HepG2 (cell line): ENCODE measurements around the gene DNAJC7. TPM values are rescaled to one million over a fixed set of nuclear protein-coding genes. Genes with fewer than 3 reads are reported as not detected.

Source experiments
- BHLHE40 ChIP-seq: IDR thresholded peaks from 2 replicates; pipeline ENCODE4 v1.6.1; 2011; ENCODE audit warnings: low read length, improper control_type of control experiment
- CREM ChIP-seq, 2 experiments: sonication (generic) in 1 of 2; formaldehyde crosslinking in 1 of 2; IDR thresholded peaks; 2 replicates each; pipeline versions ENCODE4 v1.4.0 to v1.6.1; 2016 to 2020; ENCODE audit warnings: antibody characterized with exemption in 1 of 2, mild to moderate bottlenecking in 1 of 2, missing genetic modification reagents in 1 of 2
- CSRNP1 ChIP-seq: sonication (generic); formaldehyde crosslinking; IDR thresholded peaks from 2 replicates; pipeline ENCODE4 v1.8.1; 2023; ENCODE audit warnings: mild to moderate bottlenecking, missing genetic modification reagents
- NCOA5 ChIP-seq: sonication (generic); formaldehyde crosslinking; IDR thresholded peaks from 2 replicates; pipeline ENCODE4 v1.4.0; 2020; ENCODE audit warnings: missing genetic modification reagents
- PAWR ChIP-seq: sonication (generic); formaldehyde crosslinking; IDR thresholded peaks from 2 replicates; pipeline ENCODE4 v1.4.0; 2020; ENCODE audit warnings: missing genetic modification reagents, mild to moderate bottlenecking, borderline replicate concordance
- POGZ ChIP-seq: sonication (generic); formaldehyde crosslinking; IDR thresholded peaks from 2 replicates; pipeline ENCODE4 v1.4.0; 2020; ENCODE audit warnings: mild to moderate bottlenecking, missing genetic modification reagents
- REST ChIP-seq, 2 experiments: IDR thresholded peaks; 2 replicates each; pipeline ENCODE4 v1.6.1; 2011 to 2012; ENCODE audit warnings: low read length in 2 of 2, borderline replicate concordance in 1 of 2, low read depth in 1 of 2, mild to moderate bottlenecking in 1 of 2, moderate library complexity in 1 of 2
- SALL2 ChIP-seq: sonication (generic); formaldehyde crosslinking; IDR thresholded peaks from 2 replicates; pipeline ENCODE4 v1.8.1; 2023; ENCODE audit warnings: mild to moderate bottlenecking, missing genetic modification reagents, inconsistent platforms
- SOX13 ChIP-seq, 3 experiments: fragments of 450-650 bp in 1 of 3; sonication (generic) in 1 of 3; formaldehyde crosslinking in 1 of 3; IDR thresholded peaks in 2 of 3; conservative IDR thresholded peaks in 1 of 3; 2 replicates each; pipeline versions ENCODE4 v1.5.0 to v1.6.1; 2016 to 2020; ENCODE audit warnings: antibody characterized with exemption in 1 of 3, mild to moderate bottlenecking in 1 of 3, missing compliant biosample characterization in 1 of 3, missing genetic modification reagents in 1 of 3, moderate library complexity in 1 of 3
- ZBTB8A ChIP-seq: sonication (generic); formaldehyde crosslinking; IDR thresholded peaks from 2 replicates; pipeline ENCODE4 v1.4.0; 2020; ENCODE audit warnings: mild to moderate bottlenecking, low read depth, missing genetic modification reagents, borderline replicate concordance
- ZMAT3 ChIP-seq: sonication (generic); formaldehyde crosslinking; conservative IDR thresholded peaks from 2 replicates; pipeline ENCODE4 v1.7.0; 2021; ENCODE audit warnings: missing genetic modification reagents
- ZNF136 ChIP-seq: sonication (generic); formaldehyde crosslinking; IDR thresholded peaks from 2 replicates; pipeline ENCODE4 v1.8.1; 2022; ENCODE audit warnings: low read depth, mild to moderate bottlenecking, moderate library complexity, missing genetic modification reagents
- ZNF235 ChIP-seq: sonication (generic); formaldehyde crosslinking; IDR thresholded peaks from 2 replicates; pipeline ENCODE4 v1.8.1; 2023; ENCODE audit warnings: mild to moderate bottlenecking, missing genetic modification reagents, borderline replicate concordance
- ZNF264 ChIP-seq: sonication (generic); formaldehyde crosslinking; IDR thresholded peaks from 2 replicates; pipeline ENCODE4 v1.4.0; 2020; ENCODE audit warnings: missing genetic modification reagents
- ZNF432 ChIP-seq: sonication (generic); formaldehyde crosslinking; IDR thresholded peaks from 2 replicates; pipeline ENCODE4 v1.5.0; 2020; ENCODE audit warnings: missing genetic modification reagents, mild to moderate bottlenecking, borderline replicate concordance
- ZNF496 ChIP-seq: sonication (generic); formaldehyde crosslinking; IDR thresholded peaks from 2 replicates; pipeline ENCODE4 v1.8.1; 2023; ENCODE audit warnings: mild to moderate bottlenecking, moderate library complexity, missing genetic modification reagents; ENCODE audit not compliant: insufficient replicate concordance
- ZNF563 ChIP-seq: sonication (generic); formaldehyde crosslinking; IDR thresholded peaks from 2 replicates; pipeline ENCODE4 v1.8.0; 2022; ENCODE audit warnings: mild to moderate bottlenecking, moderate library complexity, missing genetic modification reagents
- ZNF782 ChIP-seq: sonication (generic); formaldehyde crosslinking; IDR thresholded peaks from 2 replicates; pipeline ENCODE4 v1.4.0; 2020; ENCODE audit warnings: missing genetic modification reagents, mild to moderate bottlenecking, borderline replicate concordance
- polyA plus RNA-seq, 8 experiments: library from polyadenylated mRNA; depleted of rRNA in 3 of 8; stranded (reverse) in 7 of 8; unstranded in 1 of 8; fragments of >200 nt; fragmentation: Illumina TruSeq in 4 of 8; extraction: Trizol in 4 of 8; gene quantifications; 2 replicates each; pipeline versions ENCODE4 v1.2.1 to v1.2.3, GENCODE V29; 2011 to 2016; ENCODE audit warnings: low read depth in 4 of 8, missing spikeins in 1 of 8, mixed read lengths in 1 of 8; ENCODE audit not compliant: insufficient read depth in 1 of 8
- total RNA-seq, 5 experiments: library from RNA; depleted of rRNA; stranded (reverse); fragments of >200 nt; fragmentation: Illumina TruSeq; extraction: Trizol; gene quantifications; 2 replicates each; pipeline ENCODE4 v1.2.3, GENCODE V29; 2016; ENCODE audit warnings: low read depth in 1 of 5

The DNAJC7 gene
- total and polyA plus RNA-seq, 2 of the 13 experiments (the other 11 are each of a cell fraction or from before 2014, with no cell fraction given), result 47.7 to 132 TPM

GRCh38 chr17:41930009-41930832, 87.0 kb downstream of the DNAJC7 start, which contains the start of gene ODAD4 (continued):
- TF ChIP-seq CSRNP1, result peak; percentile 27; the same call in 1 of the 2 replicates
- TF ChIP-seq SALL2, result no peak; the same call in 1 of the 2 replicates
- TF ChIP-seq ZMAT3 (CRISPR knock-in tag), result peak; percentile 79; the same call in 1 of the 2 replicates
- TF ChIP-seq ZNF782, result peak; percentile 88; the same call in 1 of the 2 replicates
- no peak for TF ChIP-seq SOX13 (IDR thresholded peaks at IDR 0.05)
- TF ChIP-seq SOX13 (CRISPR knock-in tag; conservative IDR thresholded peaks at IDR 0.05 in 1 of 2, IDR thresholded peaks at IDR 0.05 in 1 of 2), result no peak; a peak in 1 of 4 replicates
- TF ChIP-seq NCOA5 (CRISPR knock-in tag), result no peak
- peak; percentile 71; the same call in 1 of the 2 replicates for TF ChIP-seq ZNF563 (CRISPR knock-in tag)
- TF ChIP-seq CREM (IDR thresholded peaks at IDR 0.05), result peak; percentile 72
- 0 out of 2 replicates have a peak, but pooled peaks have one; percentile 30 for TF ChIP-seq CREM (CRISPR knock-in tag; IDR thresholded peaks at IDR 0.05)
- TF ChIP-seq BHLHE40, result peak; percentile 63; the same call in 1 of the 2 replicates
- TF ChIP-seq ZNF136, result peak; percentile 95
- no peak for TF ChIP-seq ZNF432 (CRISPR knock-in tag)
- TF ChIP-seq ZNF264, result peak; percentile 72; the same call in 1 of the 2 replicates
- TF ChIP-seq ZNF235 (CRISPR knock-in tag), result peak; percentile 86; the same call in 1 of the 2 replicates
- TF ChIP-seq REST (IDR thresholded peaks at IDR 0.05; ENCODE audit: borderline replicate concordance in 1 of 2, low read depth in 1 of 2, low read length in 2 of 2), result 0 out of 4 replicates have a peak, but pooled peaks of 1 of the 2 experiments have one; percentile 42
- 0 out of 2 replicates have a peak, but pooled peaks have one; percentile 74 for TF ChIP-seq PAWR (CRISPR knock-in tag)
- peak; percentile 73; the same call in 1 of the 2 replicates for TF ChIP-seq ZBTB8A (CRISPR knock-in tag)
- TF ChIP-seq ZNF496, result no peak
- peak; percentile 85 for TF ChIP-seq POGZ
